ENCODE data around the gene ZNF728. TPM values are rescaled to one million over a fixed set of nuclear protein-coding genes. Genes with fewer than 3 reads are reported as not detected.
A peak's percentile ranks its signal among the peaks of the same experiment; 100 is the strongest.

The ZNF728 gene
- 0.49 TPM for total RNA-seq

DNA sequence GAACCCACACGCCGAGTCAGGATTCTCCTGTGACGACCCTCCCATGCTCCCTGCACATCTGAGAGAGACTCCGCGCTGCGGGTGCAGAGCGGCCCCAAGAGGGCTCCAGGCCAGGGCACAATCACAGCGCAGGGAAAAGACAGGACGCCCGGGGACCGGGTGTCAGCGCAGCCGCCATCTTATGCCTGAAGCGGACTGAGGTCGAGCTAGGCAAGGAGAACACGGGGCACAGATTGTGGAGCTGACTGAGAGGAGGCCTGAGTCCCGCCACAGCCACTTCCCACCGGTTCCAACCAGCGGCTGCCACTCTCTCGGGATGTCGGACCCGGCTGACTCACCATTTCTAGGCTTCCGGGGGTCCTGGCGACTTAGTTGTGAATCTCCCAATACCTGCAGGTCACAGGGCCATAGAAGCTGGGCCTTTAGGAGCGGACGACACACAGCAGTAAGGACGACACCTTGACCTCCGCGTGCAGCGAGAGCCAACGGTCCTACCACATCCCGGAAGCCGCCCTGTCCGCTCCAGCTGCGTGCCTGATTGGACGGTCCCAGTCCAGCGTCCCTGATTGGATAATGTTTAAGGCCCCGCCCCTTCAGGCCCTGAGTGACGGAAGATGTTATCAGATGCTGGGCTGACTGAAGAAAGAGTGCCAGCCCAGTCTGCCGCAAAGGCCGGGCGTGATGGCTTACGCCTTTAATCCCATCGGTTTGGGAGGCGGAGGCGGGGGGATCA is at the start of gene ZNF728:
Gene ZNF728 (minus strand): TSS at position 487 of the 733 bp plus-strand sequence. CDS start 146 bp downstream, at position 341.
- no peaks in the 10 kb centered on the region for H3K27me3 ChIP-seq
- no peak for DNase-seq (ENCODE audit: extremely low spot score in 2 of 2)
- H3K4me1 ChIP-seq, result no peaks in the 10 kb centered on the region
- peak within 1 kb of the TSS; percentile 4 for H3K27ac ChIP-seq
- H3K36me3 ChIP-seq, result no peaks in the 10 kb centered on the region
- peak within 1 kb of the TSS; percentile 41 to 48 for H3K4me3 ChIP-seq
- intact Hi-C loops (cut with DNase I), result no loop called here
- TF ChIP-seq, protein P1, sequence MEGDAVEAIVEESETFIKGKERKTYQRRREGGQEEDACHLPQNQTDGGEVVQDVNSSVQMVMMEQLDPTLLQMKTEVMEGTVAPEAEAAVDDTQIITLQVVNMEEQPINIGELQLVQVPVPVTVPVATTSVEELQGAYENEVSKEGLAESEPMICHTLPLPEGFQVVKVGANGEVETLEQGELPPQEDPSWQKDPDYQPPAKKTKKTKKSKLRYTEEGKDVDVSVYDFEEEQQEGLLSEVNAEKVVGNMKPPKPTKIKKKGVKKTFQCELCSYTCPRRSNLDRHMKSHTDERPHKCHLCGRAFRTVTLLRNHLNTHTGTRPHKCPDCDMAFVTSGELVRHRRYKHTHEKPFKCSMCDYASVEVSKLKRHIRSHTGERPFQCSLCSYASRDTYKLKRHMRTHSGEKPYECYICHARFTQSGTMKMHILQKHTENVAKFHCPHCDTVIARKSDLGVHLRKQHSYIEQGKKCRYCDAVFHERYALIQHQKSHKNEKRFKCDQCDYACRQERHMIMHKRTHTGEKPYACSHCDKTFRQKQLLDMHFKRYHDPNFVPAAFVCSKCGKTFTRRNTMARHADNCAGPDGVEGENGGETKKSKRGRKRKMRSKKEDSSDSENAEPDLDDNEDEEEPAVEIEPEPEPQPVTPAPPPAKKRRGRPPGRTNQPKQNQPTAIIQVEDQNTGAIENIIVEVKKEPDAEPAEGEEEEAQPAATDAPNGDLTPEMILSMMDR (IDR thresholded peaks at IDR 0.05), result no peak
- no peak for TF ChIP-seq POLR2A (IDR thresholded peaks at IDR 0.05)
- TF ChIP-seq POLR2AphosphoS5 (IDR thresholded peaks at IDR 0.05; ENCODE audit: insufficient read depth in 1 of 2, low read depth in 1 of 2), result no peak
- H3K9me3 ChIP-seq, result no peaks in the 10 kb centered on the region

- no peaks in the 10 kb centered on the region for H3K36me3 ChIP-seq
- no peak for DNase-seq (ENCODE audit: extremely low spot score in 2 of 2)
- no peaks in the 10 kb centered on the region for H3K9me3 ChIP-seq
- H3K27me3 ChIP-seq, result no peaks in the 10 kb centered on the region
- H3K4me3 ChIP-seq, result no peak overlapping the region
- H3K27ac ChIP-seq, result no peak overlapping the region
- H3K4me1 ChIP-seq, result no peaks in the 10 kb centered on the region
- intact Hi-C loops (cut with DNase I), result no loop called here
- TF ChIP-seq POLR2AphosphoS5 (IDR thresholded peaks at IDR 0.05; ENCODE audit: insufficient read depth in 1 of 2, low read depth in 1 of 2), result no peak
- TF ChIP-seq POLR2A (IDR thresholded peaks at IDR 0.05), result no peak
- TF ChIP-seq, protein P1 (IDR thresholded peaks at IDR 0.05), result no peak
These were observed 49.4 kb upstream of the ZNF728 start for GRCh38 chr19:23052349-23052748.

DNA sequence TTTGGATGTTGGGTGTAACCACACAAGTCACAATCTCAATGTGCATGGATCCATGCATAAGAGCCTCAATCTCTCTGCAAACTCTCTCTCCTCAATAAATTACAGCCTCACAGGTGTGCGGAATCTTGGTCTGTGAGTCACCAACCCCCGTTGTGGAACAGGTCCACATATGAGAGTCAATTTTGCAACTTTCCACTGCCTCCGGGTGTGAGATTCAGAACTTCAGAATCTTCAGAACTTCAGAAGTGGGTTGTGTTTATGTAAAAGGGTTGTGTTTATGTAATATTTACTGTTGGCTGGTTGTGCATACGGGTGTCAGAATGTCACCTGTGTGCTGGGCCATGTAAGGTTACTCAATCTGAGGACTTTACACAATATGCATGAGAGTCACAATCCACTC is 46.3 kb upstream of the ZNF728 start:
- TF ChIP-seq, protein P1 (IDR thresholded peaks at IDR 0.05), result no peak
- TF ChIP-seq POLR2AphosphoS5 (IDR thresholded peaks at IDR 0.05; ENCODE audit: insufficient read depth in 1 of 2, low read depth in 1 of 2) (no peak), POLR2A (IDR thresholded peaks at IDR 0.05) (no peak)
- intact Hi-C loops (cut with DNase I), result no loop called here

GRCh38 chr19:23046743-23047142 is 43.8 kb upstream of the ZNF728 start:
- intact Hi-C loops (cut with DNase I), result no loop called here

More for the DNA sequence above, 46.3 kb upstream of the ZNF728 start:
- no peaks in the 10 kb centered on the region for H3K9me3 ChIP-seq
- no peaks in the 10 kb centered on the region for H3K4me1 ChIP-seq
- H3K36me3 ChIP-seq, result no peaks in the 10 kb centered on the region
- no peaks in the 10 kb centered on the region for H3K27me3 ChIP-seq
- no peak for DNase-seq (ENCODE audit: extremely low spot score in 2 of 2)
- H3K4me3 ChIP-seq, result no peak overlapping the region
- no peak overlapping the region for H3K27ac ChIP-seq

DNA sequence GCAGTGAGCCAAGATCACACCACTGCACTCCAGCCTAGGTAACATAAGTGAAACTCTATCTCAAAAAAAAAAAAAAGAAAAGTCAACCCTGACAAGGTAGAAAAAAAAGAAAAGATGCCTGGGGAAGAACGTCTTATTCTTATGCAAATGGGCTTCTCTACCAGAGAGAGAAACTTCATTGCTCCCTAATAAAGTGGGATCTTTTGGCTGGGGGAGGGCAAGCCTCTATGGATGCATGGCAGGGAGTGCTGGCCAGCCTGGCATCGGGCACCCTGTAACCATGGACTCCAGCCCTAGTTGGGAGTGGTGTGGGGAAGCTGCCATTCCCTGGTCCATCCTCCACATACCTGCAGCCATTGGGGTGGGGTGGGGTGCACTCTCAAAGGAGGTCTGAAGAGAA is 30.7 kb upstream of the ZNF728 start:
- Histone ChIP-seq H3K4me3 (no peak overlapping the region), H3K9me3 (no peaks in the 10 kb centered on the region), H3K27ac (no peak overlapping the region), H3K4me1 (no peaks in the 10 kb centered on the region), H3K27me3 (no peaks in the 10 kb centered on the region), H3K36me3 (no peaks in the 10 kb centered on the region)
- intact Hi-C loops (cut with DNase I), result no loop called here
- DNase-seq (ENCODE audit: extremely low spot score in 2 of 2), result no peak
- TF ChIP-seq POLR2AphosphoS5 (IDR thresholded peaks at IDR 0.05; ENCODE audit: insufficient read depth in 1 of 2, low read depth in 1 of 2) (no peak), POLR2A (IDR thresholded peaks at IDR 0.05) (no peak)
- TF ChIP-seq, protein P1 (IDR thresholded peaks at IDR 0.05), result no peak

More at GRCh38 chr19:23046743-23047142, 43.8 kb upstream of the ZNF728 start:
- H3K4me3 ChIP-seq, result no peak overlapping the region
- no peak for DNase-seq (ENCODE audit: extremely low spot score in 2 of 2)
- H3K4me1 ChIP-seq, result no peaks in the 10 kb centered on the region
- no peaks in the 10 kb centered on the region for H3K9me3 ChIP-seq
- no peak for TF ChIP-seq POLR2A (IDR thresholded peaks at IDR 0.05)
- H3K27ac ChIP-seq, result no peak overlapping the region
- no peaks in the 10 kb centered on the region for H3K27me3 ChIP-seq
- no peaks in the 10 kb centered on the region for H3K36me3 ChIP-seq
